Measurements from ENCODE around the gene MBLAC2.

MBLAC2 gene

GRCh38 chr5:90438100-90438499 lies 36.5 kb downstream of the MBLAC2 start:
- no peak for TF ChIP-seq SPI1 (IDR thresholded peaks at IDR 0.05; ENCODE audit: borderline replicate concordance, low read depth)
- TF ChIP-seq POLR2AphosphoS5 (IDR thresholded peaks at IDR 0.05; ENCODE audit: low read depth) = no peak
- no peak for TF ChIP-seq GABPA (IDR thresholded peaks at IDR 0.05; ENCODE audit: low read depth)
- no peak for TF ChIP-seq REST (IDR thresholded peaks at IDR 0.05; ENCODE audit: insufficient replicate concordance, low read depth)
- TF ChIP-seq, protein P1, sequence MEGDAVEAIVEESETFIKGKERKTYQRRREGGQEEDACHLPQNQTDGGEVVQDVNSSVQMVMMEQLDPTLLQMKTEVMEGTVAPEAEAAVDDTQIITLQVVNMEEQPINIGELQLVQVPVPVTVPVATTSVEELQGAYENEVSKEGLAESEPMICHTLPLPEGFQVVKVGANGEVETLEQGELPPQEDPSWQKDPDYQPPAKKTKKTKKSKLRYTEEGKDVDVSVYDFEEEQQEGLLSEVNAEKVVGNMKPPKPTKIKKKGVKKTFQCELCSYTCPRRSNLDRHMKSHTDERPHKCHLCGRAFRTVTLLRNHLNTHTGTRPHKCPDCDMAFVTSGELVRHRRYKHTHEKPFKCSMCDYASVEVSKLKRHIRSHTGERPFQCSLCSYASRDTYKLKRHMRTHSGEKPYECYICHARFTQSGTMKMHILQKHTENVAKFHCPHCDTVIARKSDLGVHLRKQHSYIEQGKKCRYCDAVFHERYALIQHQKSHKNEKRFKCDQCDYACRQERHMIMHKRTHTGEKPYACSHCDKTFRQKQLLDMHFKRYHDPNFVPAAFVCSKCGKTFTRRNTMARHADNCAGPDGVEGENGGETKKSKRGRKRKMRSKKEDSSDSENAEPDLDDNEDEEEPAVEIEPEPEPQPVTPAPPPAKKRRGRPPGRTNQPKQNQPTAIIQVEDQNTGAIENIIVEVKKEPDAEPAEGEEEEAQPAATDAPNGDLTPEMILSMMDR (IDR thresholded peaks at IDR 0.05; ENCODE audit: insufficient read depth, low read length) = no peak
- Histone ChIP-seq H3K4me3 (replicated peaks; ENCODE audit: insufficient read depth, low read length) (no peak overlapping the region), H3K27me3 (ENCODE audit: insufficient read depth, poor library complexity, severe bottlenecking) (no peaks in the 10 kb centered on the region), H3K27ac (replicated peaks) (no peak overlapping the region)
- DNase-seq (ENCODE audit: low read depth in 1 of 2, low spot score in 1 of 2) = no peak

DNA sequence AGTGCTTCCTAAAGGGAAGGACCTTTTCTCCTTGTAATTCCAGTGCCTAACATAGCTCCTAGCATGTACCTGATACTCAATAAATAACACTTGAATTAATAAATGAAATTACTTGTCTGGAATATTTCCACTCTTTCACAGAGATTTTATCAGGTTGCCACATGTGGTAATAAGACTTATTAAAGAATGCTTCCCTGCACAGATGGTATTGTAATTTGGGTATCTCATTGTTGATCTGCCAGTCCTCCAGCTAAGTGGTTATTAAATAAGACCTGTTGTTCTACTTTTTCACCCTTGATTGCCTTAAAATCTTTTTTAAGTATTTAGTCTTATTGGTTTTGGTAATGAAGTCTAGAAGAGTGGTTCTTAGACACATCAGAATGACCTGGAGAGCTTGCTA lies 36.9 kb downstream of the MBLAC2 start:
- Histone ChIP-seq H3K4me3 (replicated peaks; ENCODE audit: insufficient read depth, low read length) (no peak overlapping the region), H3K27ac (replicated peaks) (no peak overlapping the region), H3K27me3 (ENCODE audit: insufficient read depth, poor library complexity, severe bottlenecking) (no peaks in the 10 kb centered on the region)
- no peak for DNase-seq (ENCODE audit: low read depth in 1 of 2, low spot score in 1 of 2)
- TF ChIP-seq GABPA (IDR thresholded peaks at IDR 0.05; ENCODE audit: low read depth) (no peak), POLR2AphosphoS5 (IDR thresholded peaks at IDR 0.05; ENCODE audit: low read depth) (no peak), REST (IDR thresholded peaks at IDR 0.05; ENCODE audit: insufficient replicate concordance, low read depth) (no peak), SPI1 (IDR thresholded peaks at IDR 0.05; ENCODE audit: borderline replicate concordance, low read depth) (no peak)
- TF ChIP-seq, protein P1 (IDR thresholded peaks at IDR 0.05; ENCODE audit: insufficient read depth, low read length) = no peak

DNA sequence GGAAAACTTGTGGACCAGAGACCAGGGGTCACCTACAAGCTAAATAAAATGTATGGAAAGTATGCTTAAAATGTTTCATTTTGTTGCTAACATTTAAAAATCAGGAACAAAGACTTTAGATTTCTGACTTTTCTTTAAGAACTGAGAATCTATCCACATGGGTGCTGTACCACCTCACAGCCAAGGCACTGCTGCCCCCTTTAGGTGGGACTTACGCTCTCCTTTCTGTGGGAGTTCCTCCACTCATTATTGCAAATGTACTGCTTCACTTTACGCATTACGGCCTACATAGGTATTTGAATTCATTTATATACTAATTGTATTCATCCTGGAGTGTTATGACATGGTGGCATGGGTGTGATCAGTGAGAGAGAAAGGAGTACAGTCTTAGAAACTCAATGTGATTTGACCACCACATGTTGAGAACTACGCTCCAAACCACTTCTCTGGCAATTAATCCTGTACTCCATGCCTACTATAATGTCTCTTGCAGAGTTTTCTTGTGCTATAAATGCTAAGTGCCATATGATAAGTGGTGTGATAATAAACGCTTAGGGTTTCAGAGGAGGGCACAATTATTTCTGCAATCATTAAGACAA lies 40.4 kb downstream of the MBLAC2 start:
- H3K4me3 ChIP-seq (replicated peaks; ENCODE audit: insufficient read depth, low read length) = no peak overlapping the region
- H3K27me3 ChIP-seq (ENCODE audit: insufficient read depth, poor library complexity, severe bottlenecking) = no peaks in the 10 kb centered on the region
- TF ChIP-seq, protein P1 (IDR thresholded peaks at IDR 0.05; ENCODE audit: insufficient read depth, low read length) = peak; percentile 9
- TF ChIP-seq GABPA (IDR thresholded peaks at IDR 0.05; ENCODE audit: low read depth) = no peak
- DNase-seq (ENCODE audit: low read depth in 1 of 2, low spot score in 1 of 2) = peak in 1 of 2 experiments; percentile 35
- no peak overlapping the region for H3K27ac ChIP-seq (replicated peaks)

DNA sequence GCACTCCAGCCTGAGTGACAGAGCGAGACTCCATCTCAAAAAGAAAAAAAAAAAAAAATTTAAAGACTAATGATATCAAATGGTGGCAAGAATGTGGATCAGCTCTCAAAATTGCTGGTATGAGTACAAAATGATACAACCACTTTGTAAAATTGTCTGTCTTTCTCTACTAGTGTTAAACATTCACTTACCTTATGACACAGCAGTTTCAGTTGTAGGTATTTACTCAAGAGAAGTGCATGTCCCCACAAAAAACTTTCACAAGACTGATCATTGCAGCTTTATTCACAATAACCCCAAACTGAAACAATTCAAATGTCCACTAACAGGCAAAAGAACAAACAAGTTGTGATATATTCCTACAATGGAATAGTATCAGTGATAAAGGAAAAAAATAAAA lies 50.3 kb downstream of the MBLAC2 start:
- H3K27me3 ChIP-seq (ENCODE audit: insufficient read depth, poor library complexity, severe bottlenecking) = no peaks in the 10 kb centered on the region
- DNase-seq (ENCODE audit: low read depth in 1 of 2, low spot score in 1 of 2) = no peak
- TF ChIP-seq GABPA (IDR thresholded peaks at IDR 0.05; ENCODE audit: low read depth) (no peak), REST (IDR thresholded peaks at IDR 0.05; ENCODE audit: insufficient replicate concordance, low read depth) (no peak), POLR2AphosphoS5 (IDR thresholded peaks at IDR 0.05; ENCODE audit: low read depth) (no peak), SPI1 (IDR thresholded peaks at IDR 0.05; ENCODE audit: borderline replicate concordance, low read depth) (no peak)
- TF ChIP-seq, protein P1 (IDR thresholded peaks at IDR 0.05; ENCODE audit: insufficient read depth, low read length) = no peak
- H3K4me3 ChIP-seq (replicated peaks; ENCODE audit: insufficient read depth, low read length) = no peak overlapping the region
- H3K27ac ChIP-seq (replicated peaks) = no peak overlapping the region
